Measurements from ENCODE around the gene KDM1B. TPM values are rescaled to one million over a fixed set of nuclear protein-coding genes. Genes with fewer than 3 reads are reported as not detected.

KDM1B gene
- total RNA-seq, 4 donors from 2014 or later = 46.2 to 89.5 (median 70.8) TPM

GRCh38 chr6:18117136-18117535 is 38.1 kb upstream of the KDM1B start:
- no peak overlapping the region for H3K27ac ChIP-seq
- TF ChIP-seq POLR2A (IDR thresholded peaks at IDR 0.05) (no peak), CTCF (IDR thresholded peaks at IDR 0.05) (no peak)
- peaks cover 6% of the 10 kb centered on the region in 2 donors for H3K4me1 ChIP-seq
- no peak for DNase-seq
- no peaks in the 10 kb centered on the region for H3K9me3 ChIP-seq
- H3K4me3 ChIP-seq (replicated peaks in 1 of 3) = no peak overlapping the region
- H3K36me3 ChIP-seq = no peaks in the 10 kb centered on the region
- no peaks in the 10 kb centered on the region for H3K27me3 ChIP-seq
- intact Hi-C loops (cut with DNase I) = loop anchor here (10.0 kb wide), 1 partner anchor 112 kb away; no protein-coding TSS in a partner anchor
- 91 to 94% methylated on average over 5 of the region's 5 CpGs for WGBS, 2 donors

- no peaks in the 10 kb centered on the region for H3K36me3 ChIP-seq
- intact Hi-C loops (cut with DNase I) = loop anchor here (10.0 kb wide), 1 partner anchor 114 kb away; no protein-coding TSS in a partner anchor
- WGBS, 2 donors = 65 to 75% methylated on average over 3 of the region's 3 CpGs
- H3K4me3 ChIP-seq (replicated peaks in 1 of 3) = no peak overlapping the region
- TF ChIP-seq POLR2A (IDR thresholded peaks at IDR 0.05) = no peak
- no peak for TF ChIP-seq CTCF (IDR thresholded peaks at IDR 0.05)
- no peaks in the 10 kb centered on the region for H3K27me3 ChIP-seq
- H3K4me1 ChIP-seq = peaks cover 11 to 14% of the 10 kb centered on the region in 2 donors
- no peak for DNase-seq
- no peaks in the 10 kb centered on the region for H3K9me3 ChIP-seq
- no peak overlapping the region for H3K27ac ChIP-seq
Measured at GRCh38 chr6:18118330-18118729, 36.9 kb upstream of the KDM1B start.

- TF ChIP-seq CTCF (IDR thresholded peaks at IDR 0.05) = no peak
- no peak for TF ChIP-seq POLR2A (IDR thresholded peaks at IDR 0.05)
- intact Hi-C loops (cut with DNase I) = loop anchor here (10.0 kb wide), 1 partner anchor 114 kb away; no protein-coding TSS in a partner anchor
- Histone ChIP-seq H3K27me3 (no peaks in the 10 kb centered on the region), H3K27ac (no peak overlapping the region), H3K4me1 (peaks cover 11 to 14% of the 10 kb centered on the region in 2 donors), H3K9me3 (no peaks in the 10 kb centered on the region), H3K4me3 (replicated peaks in 1 of 3) (no peak overlapping the region), H3K36me3 (no peaks in the 10 kb centered on the region)
- no peak for DNase-seq
- 92 to 95% methylated on average over 5 of the region's 5 CpGs for WGBS, 2 donors
Measured at GRCh38 chr6:18119236-18119635, 36.0 kb upstream of the KDM1B start.

- TF ChIP-seq CTCF (IDR thresholded peaks at IDR 0.05) (peak in 1 of 6 experiments; percentile 3), POLR2A (IDR thresholded peaks at IDR 0.05) (no peak)
- DNase-seq = no peak
- H3K36me3 ChIP-seq = no peaks in the 10 kb centered on the region
- 60 to 71% methylated on average over 9 to 18 of the region's 19 CpGs for WGBS, 2 donors
- H3K4me3 ChIP-seq (replicated peaks in 1 of 3) = peak overlapping the region in 1 of 3 donors; percentile 40
- H3K4me1 ChIP-seq = peaks cover 11 to 14% of the 10 kb centered on the region in 2 donors
- H3K27ac ChIP-seq = no peak overlapping the region
- H3K27me3 ChIP-seq = no peaks in the 10 kb centered on the region
- intact Hi-C loops (cut with DNase I) = loop anchor here (10.0 kb wide), 2 partner anchors 287 to 537 kb away; no protein-coding TSS in a partner anchor
- H3K9me3 ChIP-seq = no peaks in the 10 kb centered on the region
Measured at GRCh38 chr6:18121580-18122127, 33.6 kb upstream of the KDM1B start.

Data from thyroid gland (tissue), 4 donors.